Panc1 (cell line): ENCODE measurements around the gene CHPT1.

ENCODE experiments used
- CTCF ChIP-seq: fragments of 450-650 bp; IDR thresholded peaks from 2 replicates; pipeline ENCODE4 v1.5.1; 2017; ENCODE audit warnings: mild to moderate bottlenecking
- POLR2AphosphoS5 ChIP-seq: IDR thresholded peaks from 2 replicates; pipeline ENCODE4 v1.6.1; 2012; ENCODE audit warnings: mild to moderate bottlenecking, low read depth, low read length, moderate library complexity
- REST ChIP-seq, 2 experiments: IDR thresholded peaks; 2 replicates each; pipeline ENCODE4 v1.6.1; 2011 to 2012; ENCODE audit warnings: low read depth in 2 of 2, control low read depth in 1 of 2, low read length in 1 of 2, mild to moderate bottlenecking in 1 of 2, moderate library complexity in 1 of 2; ENCODE audit not compliant: insufficient read depth in 1 of 2
- SIN3A ChIP-seq: IDR thresholded peaks from 2 replicates; pipeline ENCODE4 v1.6.1; 2012; ENCODE audit warnings: low read depth, mild to moderate bottlenecking, low read length, moderate library complexity, borderline replicate concordance; ENCODE audit not compliant: insufficient read depth
- TCF7L2 ChIP-seq: IDR thresholded peaks from 2 replicates; pipeline ENCODE4 v1.6.1; 2011; ENCODE audit warnings: mild to moderate bottlenecking, low read depth, low read length, inconsistent platforms

GRCh38 chr12:101761350-101761749 lies 63.9 kb downstream of the CHPT1 start:
- TF ChIP-seq CTCF (no peak), POLR2AphosphoS5 (no peak), REST (IDR thresholded peaks at IDR 0.05; ENCODE audit: insufficient read depth in 1 of 2, low read depth in 2 of 2, low read length in 1 of 2) (no peak), TCF7L2 (no peak), SIN3A (no peak)
